Neural crest cell (in vitro differentiated cells): ENCODE measurements around the gene INTS7. TPM values are rescaled to one million over a fixed set of nuclear protein-coding genes. Genes with fewer than 3 reads are reported as not detected.
A peak's percentile ranks its signal among the peaks of the same experiment; 100 is the strongest.

Source experiments
- DNase-seq: peaks from one replicate; pipeline ENCODE4 v3.0.0; 2021; ENCODE audit warnings: low read depth, mixed read lengths, low spot score
- H3K27ac Mint-ChIP-seq: one replicate; pipeline ENCODE4 v1.8.0; 2021; ENCODE audit warnings: mild to moderate bottlenecking, mixed read lengths; ENCODE audit not compliant: unreplicated experiment
- H3K27me3 Mint-ChIP-seq: 2 replicates; pipeline ENCODE4 v1.8.0; 2021; ENCODE audit warnings: low read depth, mild to moderate bottlenecking, mixed read lengths
- H3K36me3 Mint-ChIP-seq: 2 replicates; pipeline ENCODE4 v1.8.0; 2021; ENCODE audit warnings: low read depth, mild to moderate bottlenecking, mixed read lengths
- H3K4me1 Mint-ChIP-seq: 2 replicates; pipeline ENCODE4 v1.8.0; 2021; ENCODE audit warnings: mixed read lengths
- H3K4me3 Mint-ChIP-seq: one replicate; pipeline ENCODE4 v1.8.0; 2021; ENCODE audit warnings: mild to moderate bottlenecking, mixed read lengths
- H3K9me3 Mint-ChIP-seq: 2 replicates; pipeline ENCODE4 v1.8.0; 2021; ENCODE audit warnings: mixed read lengths
- CTCF ChIP-seq: fragments of 200-600 bp; sonication (generic); conservative IDR thresholded peaks from 2 replicates; pipeline ENCODE4 v1.5.0; 2021; ENCODE audit warnings: antibody characterized with exemption, mild to moderate bottlenecking
- total RNA-seq: library from RNA; stranded (reverse); gene quantifications from 2 replicates; pipeline ENCODE4 v1.2.1, GENCODE V29; 2021

The INTS7 gene
- total RNA-seq, 1 donor from 2014 or later, result 30.2 TPM

DNA sequence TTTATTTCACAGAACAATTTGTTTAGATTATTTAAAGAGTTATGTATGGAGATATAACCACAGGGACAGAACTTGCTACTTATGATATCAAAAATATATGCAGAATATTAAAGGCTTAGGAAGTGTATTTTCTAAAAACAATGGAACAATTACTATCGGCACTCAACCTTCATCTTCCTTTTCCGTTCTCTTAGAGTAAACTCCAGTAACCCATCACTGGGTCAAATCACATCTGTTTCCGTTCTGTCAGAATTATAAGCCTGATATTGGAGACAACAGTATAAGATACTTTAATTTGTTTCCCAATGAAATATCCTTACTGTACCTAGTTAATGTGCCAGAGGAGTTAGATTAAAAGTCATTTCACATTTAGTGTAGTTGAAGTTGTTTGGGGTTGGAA is 32.4 kb upstream of the INTS7 start:
- no peak for DNase-seq
- Mint-ChIP-seq H3K9me3 (no peaks in the 10 kb centered on the region), H3K27ac (peak overlapping the region; percentile 10), H3K4me1 (no peaks in the 10 kb centered on the region), H3K27me3 (no peaks in the 10 kb centered on the region), H3K36me3 (peaks cover 9% of the 10 kb centered on the region), H3K4me3 (no peak overlapping the region)
- no peak for TF ChIP-seq CTCF

DNA sequence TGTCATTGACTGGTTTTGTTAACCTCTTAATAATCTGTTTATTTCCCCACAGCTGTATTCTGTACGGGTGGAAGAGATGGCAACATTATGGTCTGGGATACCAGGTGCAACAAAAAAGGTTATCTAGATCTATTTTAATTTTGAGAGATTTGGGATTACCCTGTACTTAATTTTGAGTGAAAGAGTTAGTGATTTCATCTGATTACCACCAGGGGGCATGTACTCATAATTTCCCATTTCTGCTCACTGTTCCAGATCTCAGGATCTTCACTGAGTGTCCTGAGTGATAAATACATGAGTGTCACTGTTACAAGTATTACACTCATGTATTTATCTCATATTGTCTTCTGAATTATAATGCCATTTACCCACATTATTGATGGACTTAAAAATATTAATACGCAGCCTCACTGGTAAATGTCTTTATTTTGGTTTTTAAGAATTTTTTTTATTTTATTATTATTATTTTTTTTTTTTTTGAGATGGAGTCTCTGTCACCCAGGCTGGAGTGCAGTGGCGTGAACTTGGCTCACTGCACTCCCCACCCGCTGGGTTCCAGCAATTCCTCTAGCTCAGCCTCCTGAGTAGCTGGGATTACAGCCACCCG is 27.6 kb upstream of the INTS7 start:
- H3K4me1 Mint-ChIP-seq, result no peaks in the 10 kb centered on the region
- H3K27ac Mint-ChIP-seq, result no peak overlapping the region
- DNase-seq, result no peak
- H3K36me3 Mint-ChIP-seq, result peaks cover 34% of the 10 kb centered on the region
- H3K9me3 Mint-ChIP-seq, result peaks cover 11% of the 10 kb centered on the region
- no peaks in the 10 kb centered on the region for H3K27me3 Mint-ChIP-seq
- peak; percentile 84 for TF ChIP-seq CTCF
- H3K4me3 Mint-ChIP-seq, result no peak overlapping the region

DNA sequence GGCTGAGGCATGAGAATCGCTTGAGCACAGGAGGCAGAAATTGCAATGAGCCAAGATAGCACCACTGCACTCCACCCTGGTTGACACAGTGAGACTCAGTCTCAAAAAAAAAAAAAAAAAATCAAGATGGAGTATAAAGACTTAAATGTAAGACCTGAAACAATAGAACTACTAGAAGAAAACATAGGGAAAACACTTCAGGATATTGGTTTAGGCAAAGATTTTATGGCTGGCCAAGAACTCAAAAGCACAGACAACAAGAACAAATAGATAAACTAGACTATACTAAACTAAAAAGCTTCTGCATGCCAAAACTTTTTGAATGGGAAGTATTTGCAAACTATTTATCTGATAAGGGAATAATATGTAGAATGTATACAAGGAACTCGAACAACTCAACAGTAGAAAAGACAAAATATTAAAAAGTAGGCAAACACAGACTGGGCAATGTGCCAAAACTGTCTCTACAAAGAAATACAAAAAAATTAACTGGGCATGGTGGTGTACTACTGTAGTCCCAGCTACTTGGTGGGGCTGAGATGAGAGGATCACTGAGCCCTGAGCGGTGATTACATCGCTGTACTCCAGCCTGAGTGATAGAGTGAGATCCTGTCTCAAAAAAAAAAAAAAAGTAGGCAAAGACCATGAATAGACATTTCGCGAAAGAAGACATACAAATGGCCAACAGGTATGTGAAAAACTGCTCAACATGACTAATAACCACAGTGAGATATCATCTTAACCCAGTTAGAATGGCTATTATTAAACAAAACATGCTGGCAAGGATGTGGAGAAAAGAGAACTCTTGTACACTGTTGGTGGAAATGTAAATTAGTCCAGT is 25.5 kb upstream of the INTS7 start:
- Mint-ChIP-seq H3K27ac (no peak overlapping the region), H3K27me3 (no peaks in the 10 kb centered on the region), H3K4me1 (no peaks in the 10 kb centered on the region), H3K9me3 (peaks cover 26% of the 10 kb centered on the region), H3K36me3 (peaks cover 55% of the 10 kb centered on the region), H3K4me3 (no peak overlapping the region)
- TF ChIP-seq CTCF, result no peak
- no peak for DNase-seq

DNA sequence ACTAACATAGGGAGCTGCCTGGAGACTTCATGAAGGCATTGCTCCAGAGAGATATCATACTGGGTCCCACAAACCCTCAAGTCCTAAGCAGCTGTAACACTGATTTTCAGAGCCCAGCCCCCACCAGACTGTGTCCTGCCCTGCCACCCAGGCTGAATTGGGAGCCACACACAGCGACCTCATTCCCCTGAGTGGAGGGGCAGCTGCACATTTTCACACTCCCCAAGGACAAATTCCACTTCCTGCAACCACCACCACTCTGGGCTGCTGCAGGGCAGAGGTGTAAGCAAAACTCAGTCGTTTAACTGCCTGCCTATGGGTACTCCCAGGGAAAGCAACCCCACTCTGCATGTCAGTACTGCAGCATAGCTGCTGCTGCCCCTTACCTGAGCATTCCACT is 20.0 kb upstream of the INTS7 start:
- no peak for DNase-seq
- Mint-ChIP-seq H3K4me3 (no peak overlapping the region), H3K27ac (no peak overlapping the region), H3K4me1 (no peaks in the 10 kb centered on the region), H3K36me3 (peaks cover 83% of the 10 kb centered on the region), H3K9me3 (peaks cover 27% of the 10 kb centered on the region), H3K27me3 (no peaks in the 10 kb centered on the region)
- TF ChIP-seq CTCF, result no peak

GRCh38 chr1:212053993-212054392 is 18.6 kb upstream of the INTS7 start:
- no peak overlapping the region for H3K4me3 Mint-ChIP-seq
- H3K36me3 Mint-ChIP-seq, result peaks cover 75% of the 10 kb centered on the region
- no peak for TF ChIP-seq CTCF
- H3K27me3 Mint-ChIP-seq, result no peaks in the 10 kb centered on the region
- DNase-seq, result no peak
- peaks cover 23% of the 10 kb centered on the region for H3K9me3 Mint-ChIP-seq
- H3K4me1 Mint-ChIP-seq, result no peaks in the 10 kb centered on the region
- H3K27ac Mint-ChIP-seq, result no peak overlapping the region
